ENCODE measurements around the gene DGLUCY.

GRCh38 chr14:91258011-91258618 is 144.2 kb downstream of the DGLUCY start:
- TF ChIP-seq SIN3A (IDR thresholded peaks at IDR 0.05; ENCODE audit: low read depth), result no peak
- TF ChIP-seq, protein P1, sequence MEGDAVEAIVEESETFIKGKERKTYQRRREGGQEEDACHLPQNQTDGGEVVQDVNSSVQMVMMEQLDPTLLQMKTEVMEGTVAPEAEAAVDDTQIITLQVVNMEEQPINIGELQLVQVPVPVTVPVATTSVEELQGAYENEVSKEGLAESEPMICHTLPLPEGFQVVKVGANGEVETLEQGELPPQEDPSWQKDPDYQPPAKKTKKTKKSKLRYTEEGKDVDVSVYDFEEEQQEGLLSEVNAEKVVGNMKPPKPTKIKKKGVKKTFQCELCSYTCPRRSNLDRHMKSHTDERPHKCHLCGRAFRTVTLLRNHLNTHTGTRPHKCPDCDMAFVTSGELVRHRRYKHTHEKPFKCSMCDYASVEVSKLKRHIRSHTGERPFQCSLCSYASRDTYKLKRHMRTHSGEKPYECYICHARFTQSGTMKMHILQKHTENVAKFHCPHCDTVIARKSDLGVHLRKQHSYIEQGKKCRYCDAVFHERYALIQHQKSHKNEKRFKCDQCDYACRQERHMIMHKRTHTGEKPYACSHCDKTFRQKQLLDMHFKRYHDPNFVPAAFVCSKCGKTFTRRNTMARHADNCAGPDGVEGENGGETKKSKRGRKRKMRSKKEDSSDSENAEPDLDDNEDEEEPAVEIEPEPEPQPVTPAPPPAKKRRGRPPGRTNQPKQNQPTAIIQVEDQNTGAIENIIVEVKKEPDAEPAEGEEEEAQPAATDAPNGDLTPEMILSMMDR (IDR thresholded peaks at IDR 0.05 in 2 of 3, conservative IDR thresholded peaks at IDR 0.05 in 1 of 3; ENCODE audit: borderline replicate concordance in 1 of 3, insufficient read depth in 1 of 3, low read depth in 2 of 3, low read length in 2 of 3), result no peak
- TF ChIP-seq EZH2phosphoT487 (IDR thresholded peaks at IDR 0.05; ENCODE audit: borderline replicate concordance), result no peak
- no peak for TF ChIP-seq CEBPB (IDR thresholded peaks at IDR 0.05; ENCODE audit: low read depth)
- no peak for TF ChIP-seq CBX3 (IDR thresholded peaks at IDR 0.05; ENCODE audit: low read depth)
- no peak for TF ChIP-seq EZH2 (IDR thresholded peaks at IDR 0.05)
- TF ChIP-seq POLR2AphosphoS5 (IDR thresholded peaks at IDR 0.05; ENCODE audit: low read depth, low read length), result no peak
- TF ChIP-seq, protein P2, sequence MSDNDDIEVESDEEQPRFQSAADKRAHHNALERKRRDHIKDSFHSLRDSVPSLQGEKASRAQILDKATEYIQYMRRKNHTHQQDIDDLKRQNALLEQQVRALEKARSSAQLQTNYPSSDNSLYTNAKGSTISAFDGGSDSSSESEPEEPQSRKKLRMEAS (IDR thresholded peaks at IDR 0.05), result no peak
- no peak for TF ChIP-seq SP1 (IDR thresholded peaks at IDR 0.05; ENCODE audit: low read depth)
- TF ChIP-seq POLR2A (IDR thresholded peaks at IDR 0.05; ENCODE audit: borderline replicate concordance, extremely low read depth, insufficient read depth, insufficient read length), result no peak
- TF ChIP-seq JUND (IDR thresholded peaks at IDR 0.05), result no peak
- TF ChIP-seq YY1 (IDR thresholded peaks at IDR 0.05; ENCODE audit: extremely low read depth, insufficient replicate concordance, low read depth, low read length), result no peak
- no peak for TF ChIP-seq ELF1 (IDR thresholded peaks at IDR 0.05; ENCODE audit: borderline replicate concordance, low read depth)
